T-helper 2 cell (primary cell): Measurements from ENCODE around the gene XXYLT1.
A peak's percentile ranks its signal among the peaks of the same experiment; 100 is the strongest.

ENCODE experiments used
- DNase-seq, 5 experiments: peaks; one replicate each; pipeline versions ENCODE4 v3.0.0 to v3.0.0-alpha.2; 2012 to 2022

The XXYLT1 gene

GRCh38 chr3:195265363-195265976, 5.5 kb downstream of the XXYLT1 start:
- no peak for DNase-seq

- DNase-seq = no peak
Observed at GRCh38 chr3:195263925-195264600, 6.9 kb downstream of the XXYLT1 start.

GRCh38 chr3:195263193-195263924, 7.6 kb downstream of the XXYLT1 start:
- no peak for DNase-seq

GRCh38 chr3:195261925-195262324, 9.0 kb downstream of the XXYLT1 start:
- DNase-seq = no peak

GRCh38 chr3:195260280-195260905, 10.6 kb downstream of the XXYLT1 start:
- DNase-seq = peak in 1 of 5 experiments; percentile 41

GRCh38 chr3:195259475-195260279, 11.3 kb downstream of the XXYLT1 start:
- DNase-seq = peak; percentile 79 to 97 (median 86)

- peak in 1 of 5 experiments; percentile 34 for DNase-seq
Observed at GRCh38 chr3:195259154-195259474, 11.8 kb downstream of the XXYLT1 start.

GRCh38 chr3:195258449-195259153, 12.4 kb downstream of the XXYLT1 start:
- peak in 1 of 5 experiments; percentile 35 for DNase-seq

- DNase-seq = no peak
Observed at GRCh38 chr3:195257454-195258448, 13.2 kb downstream of the XXYLT1 start.

- no peak for DNase-seq
Observed at GRCh38 chr3:195256639-195257453, 14.1 kb downstream of the XXYLT1 start.

GRCh38 chr3:195255571-195256501, 15.1 kb downstream of the XXYLT1 start:
- DNase-seq = no peak

GRCh38 chr3:195255176-195255500, 15.8 kb downstream of the XXYLT1 start:
- no peak for DNase-seq

- DNase-seq = no peak
Observed at GRCh38 chr3:195254454-195255175, 16.3 kb downstream of the XXYLT1 start.

GRCh38 chr3:195253923-195254432, 17.0 kb downstream of the XXYLT1 start:
- no peak for DNase-seq

GRCh38 chr3:195251336-195252065, 19.5 kb downstream of the XXYLT1 start:
- peak in 1 of 5 experiments; percentile 38 for DNase-seq

- DNase-seq = no peak
Observed at GRCh38 chr3:195250473-195251251, 20.3 kb downstream of the XXYLT1 start.
